Measurements from ENCODE around the gene ALG1.
A peak's percentile ranks its signal among the peaks of the same experiment; 100 is the strongest.
"Not testable (repeated sequence)": the region's sequence is repeated elsewhere in the genome, so short reads cannot be mapped to it uniquely, and the experiment has no call there.

The ALG1 gene

DNA sequence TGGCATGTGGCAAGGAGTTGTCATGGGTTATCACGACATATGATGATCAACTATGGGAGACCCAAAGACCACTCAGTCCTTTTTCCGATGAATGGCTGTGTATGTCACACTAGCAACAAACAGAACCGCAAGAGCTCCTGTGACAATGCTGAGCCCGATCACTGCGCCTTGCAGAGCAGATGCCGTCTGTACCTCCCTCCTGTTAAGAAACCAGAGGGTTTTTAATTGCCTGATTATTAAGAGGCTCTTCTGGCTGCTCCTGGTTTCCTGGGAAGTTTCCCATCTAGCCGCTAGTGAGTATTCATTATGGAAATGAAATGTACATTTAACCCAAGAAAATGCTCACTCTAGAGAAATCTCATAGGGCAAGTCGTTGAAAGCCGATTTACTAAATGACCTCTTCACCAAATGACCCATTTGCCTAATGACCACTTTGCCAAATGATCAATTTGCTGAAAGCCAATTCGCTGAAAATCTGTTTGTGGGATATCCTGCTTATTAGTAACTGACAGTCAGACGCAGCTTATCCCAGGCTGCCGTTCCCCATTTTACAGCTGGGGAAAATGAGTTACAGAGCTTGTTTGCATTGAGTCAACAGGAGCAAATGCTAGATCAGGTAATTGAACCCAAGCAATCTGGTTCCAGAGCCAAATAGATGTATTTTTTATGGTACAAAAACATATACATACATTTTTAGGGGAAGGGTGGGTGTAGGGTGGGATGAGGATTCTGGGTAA is 31.8 kb downstream of the ALG1 start:
- not testable (repeated sequence) for DNase-seq

- not testable (repeated sequence) for DNase-seq
Measured at GRCh38 chr16:5105039-5105438, 33.4 kb downstream of the ALG1 start.

GRCh38 chr16:5108505-5109158 is 37.0 kb downstream of the ALG1 start:
- DNase-seq = no peak

DNA sequence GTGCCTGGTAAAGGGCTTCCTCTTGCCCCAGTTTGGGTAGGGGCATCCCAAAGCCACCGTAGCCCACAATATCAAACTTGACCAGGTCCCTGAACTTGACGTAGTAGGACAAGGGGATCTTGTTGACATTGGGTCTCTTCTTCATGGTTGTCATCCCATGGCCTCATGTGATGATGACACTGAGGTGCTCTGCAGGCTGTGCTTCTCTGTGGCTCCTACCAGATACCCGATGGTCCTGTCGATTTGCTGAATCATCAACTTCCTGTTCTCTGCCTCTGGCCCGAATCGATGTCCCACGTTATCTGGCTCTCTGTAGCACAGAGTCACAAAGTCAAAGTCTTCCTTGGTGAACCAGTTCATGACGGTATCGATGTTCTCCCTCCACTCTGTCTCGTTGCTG is 39.3 kb downstream of the ALG1 start:
- not testable (repeated sequence) for DNase-seq

- DNase-seq = not testable (repeated sequence)
Measured at GRCh38 chr16:5116780-5117295, 45.2 kb downstream of the ALG1 start.

DNA sequence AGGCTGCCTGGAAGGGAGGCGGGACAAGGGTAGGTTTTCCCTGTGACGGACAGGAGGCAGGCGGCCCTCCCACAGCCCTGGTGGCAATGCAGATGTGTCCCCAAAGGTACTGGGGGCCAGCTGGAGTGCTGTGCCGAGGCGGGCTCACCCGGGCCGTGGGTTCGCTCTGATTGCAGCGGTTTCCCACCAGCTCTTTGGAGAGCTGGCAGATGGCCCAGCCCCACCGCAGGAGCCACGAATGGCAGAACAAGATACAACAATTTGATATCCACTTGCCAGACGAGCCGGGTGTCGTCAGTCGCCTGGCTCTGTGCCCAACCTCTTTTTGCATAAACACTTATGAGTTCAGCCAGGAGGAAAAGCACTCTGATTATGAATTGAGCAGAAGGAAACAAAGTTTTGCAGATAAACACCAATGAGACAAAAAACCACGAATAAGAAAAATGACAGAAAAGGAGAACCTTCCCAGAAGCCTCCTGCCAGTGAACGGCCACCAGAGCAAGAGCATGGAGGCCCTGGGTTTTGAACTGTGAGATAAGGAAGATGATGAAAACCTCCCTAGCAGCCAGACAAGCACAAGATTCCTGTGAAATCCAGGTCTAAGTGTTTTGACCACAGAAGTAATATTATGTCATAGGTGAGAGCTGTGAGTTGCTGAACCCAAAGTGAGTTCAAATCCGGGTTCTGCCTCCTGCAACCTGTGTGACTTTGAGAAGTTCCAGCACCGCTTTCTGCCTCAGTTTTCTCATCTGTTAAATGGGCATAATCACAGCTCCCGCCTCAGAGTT is 45.9 kb downstream of the ALG1 start:
- peak; percentile 28 to 38 for DNase-seq

DNA sequence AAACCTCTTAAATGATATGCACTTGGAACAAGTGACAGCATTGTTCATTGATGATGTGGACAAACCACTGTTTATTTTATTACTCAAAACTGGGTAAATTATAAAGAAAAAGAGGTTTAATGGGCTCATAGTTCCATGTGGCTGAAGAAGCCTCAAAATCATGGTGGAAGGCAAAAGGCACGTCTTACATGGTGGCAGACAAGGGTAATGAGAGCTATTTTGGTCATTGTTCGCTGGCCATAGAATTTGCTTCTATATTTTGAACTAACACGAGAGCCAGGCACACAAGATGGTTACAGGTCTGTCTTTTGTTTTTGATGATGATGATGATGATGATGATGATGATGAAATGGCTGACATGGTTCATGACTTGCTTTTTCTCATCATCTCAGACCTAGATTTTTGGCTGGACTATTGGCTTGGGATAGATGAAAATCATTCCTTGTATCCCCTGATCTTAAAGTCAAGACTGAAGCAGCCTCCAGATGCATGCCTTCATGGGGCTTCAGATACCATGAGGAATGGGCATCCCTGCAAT is 59.9 kb downstream of the ALG1 start:
- DNase-seq = not testable (repeated sequence)

- DNase-seq = not testable (repeated sequence)
Measured at GRCh38 chr16:5132915-5133600, 61.4 kb downstream of the ALG1 start.

- DNase-seq = not testable (repeated sequence)
Measured at GRCh38 chr16:5134739-5135452, 63.3 kb downstream of the ALG1 start.

Measured in stimulated activated CD4-positive, alpha-beta T cell treated with anti-CD3 and anti-CD28 coated beads, Interleukin-2, amount 100 ng/mL, for 24 hours (primary cell).